Liver (tissue), 9 donors: Measurements from ENCODE around the gene PHF21B. TPM values are rescaled to one million over a fixed set of nuclear protein-coding genes. Genes with fewer than 3 reads are reported as not detected.

Source experiments
- DNase-seq: peaks from one replicate; pipeline ENCODE4 v3.0.0-alpha.2; 2017; ENCODE audit warnings: low spot score
- H3K27ac ChIP-seq, 2 donors: one replicate each; pipeline ENCODE4 v1.7.0; 2013; ENCODE audit warnings: inconsistent platforms in 2 of 2, low read length in 2 of 2, control low read depth in 1 of 2, low read depth in 1 of 2, mild to moderate bottlenecking in 1 of 2
- H3K27me3 ChIP-seq, 4 donors: one replicate each; pipeline versions ENCODE4 v1.6.1 to v1.7.0; 2013; ENCODE audit warnings: low read length in 3 of 4, inconsistent platforms in 1 of 4, mild to moderate bottlenecking in 1 of 4, moderate library complexity in 1 of 4; ENCODE audit not compliant: control insufficient read depth in 4 of 4, insufficient read depth in 4 of 4
- H3K36me3 ChIP-seq, 4 donors: one replicate each; pipeline versions ENCODE4 v1.6.1 to v1.7.0; 2013; ENCODE audit warnings: low read length in 3 of 4, mild to moderate bottlenecking in 3 of 4, low read depth in 1 of 4, moderate library complexity in 1 of 4; ENCODE audit not compliant: control insufficient read depth in 4 of 4, insufficient read depth in 3 of 4
- H3K4me1 ChIP-seq, 4 donors: one replicate each; pipeline versions ENCODE4 v1.6.1 to v1.7.0; 2013; ENCODE audit warnings: low read length in 3 of 4, mild to moderate bottlenecking in 3 of 4, moderate library complexity in 1 of 4; ENCODE audit not compliant: control insufficient read depth in 4 of 4, insufficient read depth in 4 of 4
- H3K4me3 ChIP-seq, 3 donors: one replicate each; pipeline versions ENCODE4 v1.6.1 to v1.7.0; 2013; ENCODE audit warnings: low read length in 3 of 3, control low read depth in 1 of 3, low read depth in 1 of 3, mild to moderate bottlenecking in 1 of 3
- H3K9ac ChIP-seq, 2 donors: one replicate each; pipeline ENCODE4 v1.7.0; 2013; ENCODE audit warnings: low read length in 2 of 2, mild to moderate bottlenecking in 2 of 2, moderate library complexity in 2 of 2, control low read depth in 1 of 2, low read depth in 1 of 2
- H3K9me3 ChIP-seq, 4 donors: one replicate each; pipeline versions ENCODE4 v1.6.1 to v1.7.0; 2013; ENCODE audit warnings: low read length in 3 of 4; ENCODE audit not compliant: control insufficient read depth in 4 of 4
- FOXA1 ChIP-seq: IDR thresholded peaks from 2 replicates; pipeline ENCODE4 v1.6.1; 2016; ENCODE audit warnings: antibody characterized with exemption
- FOXA2 ChIP-seq: IDR thresholded peaks from 2 replicates; pipeline ENCODE4 v1.6.1; 2016; ENCODE audit warnings: antibody characterized with exemption
- GABPA ChIP-seq, 2 donors: IDR thresholded peaks in 1 of 2; conservative IDR thresholded peaks in 1 of 2; 2 replicates each; pipeline ENCODE4 v1.6.1; 2016; ENCODE audit warnings: antibody characterized with exemption in 2 of 2, mild to moderate bottlenecking in 1 of 2, moderate library complexity in 1 of 2
- HNF4A ChIP-seq, 2 donors: conservative IDR thresholded peaks; 2 replicates each; pipeline ENCODE4 v1.6.1; 2016; ENCODE audit warnings: antibody characterized with exemption in 2 of 2, mild to moderate bottlenecking in 2 of 2
- HNF4G ChIP-seq: IDR thresholded peaks from 2 replicates; pipeline ENCODE4 v1.6.1; 2016; ENCODE audit warnings: antibody characterized with exemption
- MAX ChIP-seq: IDR thresholded peaks from 2 replicates; pipeline ENCODE4 v1.6.1; 2016; ENCODE audit warnings: antibody characterized with exemption
- NR2F2 ChIP-seq: IDR thresholded peaks from 2 replicates; pipeline ENCODE4 v1.6.1; 2016; ENCODE audit warnings: antibody characterized with exemption
- RAD21 ChIP-seq, 2 donors: IDR thresholded peaks; 2 replicates each; pipeline ENCODE4 v1.6.1; 2016; ENCODE audit warnings: antibody characterized with exemption in 2 of 2, mild to moderate bottlenecking in 2 of 2
- RXRA ChIP-seq, 2 donors: IDR thresholded peaks; 2 replicates each; pipeline ENCODE4 v1.6.1; 2017 to 2018; ENCODE audit warnings: antibody characterized with exemption in 2 of 2, mild to moderate bottlenecking in 1 of 2
- TAF1 ChIP-seq: conservative IDR thresholded peaks from 2 replicates; pipeline ENCODE4 v1.6.1; 2016; ENCODE audit warnings: antibody characterized with exemption, mild to moderate bottlenecking
- WGBS: extraction: QIAGEN DNeasy Blood & Tissue Kit; methylation state at CpG from one replicate; pipeline ENCODE4 v1.1.7; 2013; 5-methylcytosine and 5-hydroxymethylcytosine counted together
- polyA plus RNA-seq, 2 donors: library from polyadenylated mRNA; stranded (reverse) in 1 of 2; unstranded in 1 of 2; fragments of 200-250 nt in 1 of 2; fragments of >200 nt in 1 of 2; fragmentation: Nextera tagmentation in 1 of 2; extraction: Ambion mirVana in 1 of 2; gene quantifications; one replicate each; pipeline versions ENCODE4 v1.2.1 to v1.2.3, GENCODE V29; 2013 to 2015
- total RNA-seq, 2 donors: library from RNA; depleted of rRNA; stranded (reverse); fragments of >200 nt; gene quantifications; one replicate each; pipeline ENCODE4 v1.2.3, GENCODE V29; 2014
- TF ChIP-seq, protein P1 (sequence below): IDR thresholded peaks from 2 replicates; pipeline ENCODE4 v1.6.1; 2016; ENCODE audit warnings: antibody characterized with exemption
- TF ChIP-seq, protein P2 (sequence below): fragments of 150-350 bp; IDR thresholded peaks from 2 replicates; pipeline ENCODE4 v1.5.1; 2017; ENCODE audit warnings: improper control_type of control experiment, low read depth, low read length; ENCODE audit not compliant: missing input control
- donor health status: healthy.
- donor health status: healthy.
- donor health status: healthy.
- donor health status: healthy.
- donor health status: healthy.

PHF21B gene
- total and polyA plus RNA-seq, 4 donors: not detected

- peaks cover 0 to 6% (median 0%) of the 10 kb centered on the region in 4 donors for H3K27me3 ChIP-seq
- no peak for DNase-seq
Measured at GRCh38 chr22:45019861-45020655, 10.3 kb upstream of the PHF21B start.

GRCh38 chr22:45014654-45015053, 4.8 kb upstream of the PHF21B start:
- 47% methylated on average over 4 of the region's 4 CpGs for WGBS
- Histone ChIP-seq H3K36me3 (no peaks in the 10 kb centered on the region), H3K9me3 (no peaks in the 10 kb centered on the region), H3K27ac (no peak overlapping the region), H3K4me1 (peaks cover 0 to 9% (median 2%) of the 10 kb centered on the region in 4 donors), H3K4me3 (no peak overlapping the region), H3K9ac (no peak overlapping the region), H3K27me3 (peaks cover 0 to 14% (median 12%) of the 10 kb centered on the region in 4 donors)
- no peak for TF ChIP-seq GABPA (IDR thresholded peaks at IDR 0.05 in 1 of 2, conservative IDR thresholded peaks at IDR 0.05 in 1 of 2)
- DNase-seq: no peak

More at GRCh38 chr22:45019861-45020655, 10.3 kb upstream of the PHF21B start:
- no peak overlapping the region for H3K9ac ChIP-seq
- no peaks in the 10 kb centered on the region for H3K36me3 ChIP-seq
- no peak for TF ChIP-seq NR2F2
- TF ChIP-seq HNF4G: no peak
- no peak for TF ChIP-seq RXRA (IDR thresholded peaks at IDR 0.05)
- TF ChIP-seq FOXA1: no peak
- TF ChIP-seq MAX: no peak
- TF ChIP-seq RAD21 (IDR thresholded peaks at IDR 0.05): no peak
- TF ChIP-seq HNF4A (conservative IDR thresholded peaks at IDR 0.05): no peak
- TF ChIP-seq, protein P1, sequence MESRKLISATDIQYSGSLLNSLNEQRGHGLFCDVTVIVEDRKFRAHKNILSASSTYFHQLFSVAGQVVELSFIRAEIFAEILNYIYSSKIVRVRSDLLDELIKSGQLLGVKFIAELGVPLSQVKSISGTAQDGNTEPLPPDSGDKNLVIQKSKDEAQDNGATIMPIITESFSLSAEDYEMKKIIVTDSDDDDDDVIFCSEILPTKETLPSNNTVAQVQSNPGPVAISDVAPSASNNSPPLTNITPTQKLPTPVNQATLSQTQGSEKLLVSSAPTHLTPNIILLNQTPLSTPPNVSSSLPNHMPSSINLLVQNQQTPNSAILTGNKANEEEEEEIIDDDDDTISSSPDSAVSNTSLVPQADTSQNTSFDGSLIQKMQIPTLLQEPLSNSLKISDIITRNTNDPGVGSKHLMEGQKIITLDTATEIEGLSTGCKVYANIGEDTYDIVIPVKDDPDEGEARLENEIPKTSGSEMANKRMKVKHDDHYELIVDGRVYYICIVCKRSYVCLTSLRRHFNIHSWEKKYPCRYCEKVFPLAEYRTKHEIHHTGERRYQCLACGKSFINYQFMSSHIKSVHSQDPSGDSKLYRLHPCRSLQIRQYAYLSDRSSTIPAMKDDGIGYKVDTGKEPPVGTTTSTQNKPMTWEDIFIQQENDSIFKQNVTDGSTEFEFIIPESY: no peak
- no peak for TF ChIP-seq FOXA2
- no peak for TF ChIP-seq TAF1
- H3K9me3 ChIP-seq: no peaks in the 10 kb centered on the region
- 45% methylated on average over 16 of the region's 16 CpGs for WGBS
- no peak overlapping the region for H3K4me3 ChIP-seq
- H3K4me1 ChIP-seq: no peaks in the 10 kb centered on the region
- no peak overlapping the region for H3K27ac ChIP-seq

- peaks cover 0 to 26% (median 13%) of the 10 kb centered on the region in 4 donors for H3K27me3 ChIP-seq
- TF ChIP-seq, protein P2, sequence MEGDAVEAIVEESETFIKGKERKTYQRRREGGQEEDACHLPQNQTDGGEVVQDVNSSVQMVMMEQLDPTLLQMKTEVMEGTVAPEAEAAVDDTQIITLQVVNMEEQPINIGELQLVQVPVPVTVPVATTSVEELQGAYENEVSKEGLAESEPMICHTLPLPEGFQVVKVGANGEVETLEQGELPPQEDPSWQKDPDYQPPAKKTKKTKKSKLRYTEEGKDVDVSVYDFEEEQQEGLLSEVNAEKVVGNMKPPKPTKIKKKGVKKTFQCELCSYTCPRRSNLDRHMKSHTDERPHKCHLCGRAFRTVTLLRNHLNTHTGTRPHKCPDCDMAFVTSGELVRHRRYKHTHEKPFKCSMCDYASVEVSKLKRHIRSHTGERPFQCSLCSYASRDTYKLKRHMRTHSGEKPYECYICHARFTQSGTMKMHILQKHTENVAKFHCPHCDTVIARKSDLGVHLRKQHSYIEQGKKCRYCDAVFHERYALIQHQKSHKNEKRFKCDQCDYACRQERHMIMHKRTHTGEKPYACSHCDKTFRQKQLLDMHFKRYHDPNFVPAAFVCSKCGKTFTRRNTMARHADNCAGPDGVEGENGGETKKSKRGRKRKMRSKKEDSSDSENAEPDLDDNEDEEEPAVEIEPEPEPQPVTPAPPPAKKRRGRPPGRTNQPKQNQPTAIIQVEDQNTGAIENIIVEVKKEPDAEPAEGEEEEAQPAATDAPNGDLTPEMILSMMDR: no peak
- TF ChIP-seq FOXA2: no peak
- no peaks in the 10 kb centered on the region for H3K36me3 ChIP-seq
- no peak overlapping the region for H3K27ac ChIP-seq
- peaks cover 0 to 24% (median 10%) of the 10 kb centered on the region in 4 donors for H3K4me1 ChIP-seq
- 92% methylated on average over 5 of the region's 5 CpGs for WGBS
- H3K9ac ChIP-seq: no peak overlapping the region
- H3K9me3 ChIP-seq: no peaks in the 10 kb centered on the region
- no peak for DNase-seq
- no peak overlapping the region for H3K4me3 ChIP-seq
Measured at GRCh38 chr22:45013138-45013537, 3.3 kb upstream of the PHF21B start.
